ENCODE results near the gene CD53.
"Not testable (repeated sequence)": the region's sequence is repeated elsewhere in the genome, so short reads cannot be mapped to it uniquely, and the experiment has no call there.

The CD53 gene

DNA sequence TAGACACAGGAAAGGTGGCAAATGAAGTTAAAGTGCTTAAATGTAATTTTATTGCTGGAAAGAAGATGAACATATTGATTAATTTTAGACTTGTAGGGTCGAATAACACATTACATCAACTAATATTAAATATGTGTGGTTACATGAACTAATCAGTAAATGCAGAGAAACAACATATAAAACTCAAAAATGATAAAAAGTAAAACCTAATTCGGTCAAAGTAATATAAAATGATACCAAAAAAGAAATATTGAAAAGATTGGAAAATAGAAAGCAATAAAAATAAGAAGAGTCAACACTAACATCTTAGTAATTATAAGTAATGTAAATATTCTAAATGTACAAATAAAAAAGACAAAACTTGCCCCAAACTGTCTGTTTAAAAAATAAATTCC, 43.3 kb downstream of the CD53 start:
- DNase-seq (no peak), ATAC-seq (no peak)

DNA sequence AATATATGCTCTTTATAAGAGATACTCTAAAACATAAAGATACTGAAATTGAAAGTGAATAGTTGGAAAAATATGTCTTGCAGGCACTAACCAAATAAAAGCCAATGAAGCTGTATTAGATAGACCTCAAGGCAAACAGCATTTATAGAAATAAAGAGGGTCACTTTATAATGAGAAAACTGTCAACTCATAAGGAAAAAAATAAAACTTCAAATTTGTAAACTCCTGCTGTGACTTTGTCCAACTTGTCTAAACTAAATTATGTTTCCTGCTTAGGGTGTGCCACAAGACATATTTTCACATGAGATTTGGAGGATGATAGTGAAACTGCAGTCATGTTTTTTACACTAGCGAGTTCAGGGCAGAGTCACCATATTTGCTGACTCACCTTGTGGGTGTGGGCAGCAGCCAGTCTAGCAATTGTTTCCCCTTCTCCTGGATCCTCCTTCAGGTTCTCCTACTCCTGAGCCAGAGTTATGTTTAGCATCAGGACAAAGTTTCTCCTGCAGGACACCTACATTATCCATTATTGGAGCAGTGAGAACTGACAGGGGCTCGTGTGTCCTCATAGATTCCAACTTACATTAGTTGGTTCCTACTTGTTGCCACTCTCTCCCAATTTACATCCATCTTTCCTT, 43.8 kb downstream of the CD53 start:
- peak; percentile 28 for DNase-seq
- ATAC-seq, result peak; percentile 75

DNA sequence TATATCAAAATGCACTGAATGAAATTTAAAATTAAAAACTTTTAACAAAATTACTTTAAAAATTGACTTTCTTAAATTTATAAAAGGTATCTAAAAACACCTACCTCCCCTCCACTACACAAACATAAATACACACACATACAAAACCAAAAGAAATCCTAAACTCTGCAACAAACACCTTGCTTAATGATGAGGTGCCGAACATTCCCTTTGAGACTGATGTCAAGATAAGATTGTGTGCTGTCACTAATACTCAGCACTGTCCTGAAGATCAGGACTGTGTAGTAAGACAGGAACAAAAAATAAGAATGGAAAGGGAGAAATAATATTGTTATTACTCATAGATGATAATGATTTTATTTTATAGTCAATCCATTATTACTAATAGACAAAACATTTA, 45.1 kb downstream of the CD53 start:
- ATAC-seq (no peak), DNase-seq (no peak)

DNA sequence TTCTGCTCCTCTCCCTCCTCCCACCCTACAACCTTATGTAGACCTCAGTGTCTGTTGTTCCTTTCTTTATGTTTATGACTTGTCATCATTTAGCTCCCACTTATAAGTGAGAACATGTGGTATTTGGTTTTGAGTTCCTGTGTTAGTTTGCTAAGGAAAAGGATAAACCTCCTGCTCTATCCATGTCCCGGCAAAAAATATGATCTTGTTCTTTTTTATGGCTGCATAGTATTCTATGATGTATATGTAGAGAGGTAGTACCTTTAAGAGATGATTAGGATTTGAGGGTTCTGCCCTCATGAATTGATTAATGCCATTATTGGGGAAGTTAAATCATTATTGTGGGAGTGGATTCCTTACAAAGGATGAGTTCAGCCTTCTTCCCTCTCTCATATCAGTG, 49.0 kb downstream of the CD53 start:
- DNase-seq, result no peak

DNA sequence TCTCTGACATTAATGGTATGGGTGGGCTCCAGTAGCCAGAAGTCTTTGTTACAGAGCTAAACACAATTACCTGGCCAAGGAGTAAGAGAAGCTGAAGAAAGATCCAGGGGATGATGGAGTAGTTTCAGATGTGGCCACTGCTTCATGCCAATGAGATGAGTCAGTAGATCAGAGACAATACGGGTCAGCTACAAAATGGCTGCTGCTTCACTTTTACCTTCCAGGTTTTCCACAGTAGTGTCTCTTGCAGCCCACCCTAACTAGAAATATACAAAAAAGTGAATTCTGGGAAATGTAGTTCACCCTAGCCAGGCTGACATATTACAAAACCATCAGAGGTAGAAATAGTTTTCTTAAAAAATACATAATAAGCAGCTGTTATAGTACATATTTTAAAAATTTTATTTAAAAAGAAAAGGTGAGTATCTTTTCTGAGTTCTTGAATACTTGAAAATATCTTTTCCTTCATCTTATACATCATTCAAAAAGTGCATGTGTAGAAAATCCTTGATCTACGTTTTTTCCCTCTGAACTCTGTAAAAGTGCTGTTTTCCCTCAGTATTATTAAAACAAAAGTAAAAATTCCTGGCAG, 54.6 kb downstream of the CD53 start:
- DNase-seq (no peak), ATAC-seq (no peak)

More for the DNA sequence above, 49.0 kb downstream of the CD53 start:
- no peak for ATAC-seq

DNA sequence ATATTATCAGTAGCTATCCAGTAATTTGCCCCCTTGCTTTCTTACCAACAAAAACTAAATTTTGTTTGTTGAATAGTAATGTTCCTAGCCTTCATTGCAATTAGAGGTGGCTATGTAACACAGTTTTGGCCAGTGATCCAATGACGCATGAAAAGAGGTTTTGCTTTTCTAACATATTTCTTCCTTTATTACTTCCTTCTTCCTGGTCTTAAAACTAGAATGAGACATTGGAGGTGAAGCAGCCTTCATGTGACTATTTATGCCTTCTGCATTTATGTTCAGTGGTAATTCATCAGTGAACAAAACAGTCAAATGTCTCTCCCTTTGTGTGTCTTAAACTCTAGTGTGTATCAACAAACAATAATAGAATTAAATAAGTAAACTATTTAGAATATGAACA, 55.2 kb downstream of the CD53 start:
- DNase-seq (no peak), ATAC-seq (no peak)

DNA sequence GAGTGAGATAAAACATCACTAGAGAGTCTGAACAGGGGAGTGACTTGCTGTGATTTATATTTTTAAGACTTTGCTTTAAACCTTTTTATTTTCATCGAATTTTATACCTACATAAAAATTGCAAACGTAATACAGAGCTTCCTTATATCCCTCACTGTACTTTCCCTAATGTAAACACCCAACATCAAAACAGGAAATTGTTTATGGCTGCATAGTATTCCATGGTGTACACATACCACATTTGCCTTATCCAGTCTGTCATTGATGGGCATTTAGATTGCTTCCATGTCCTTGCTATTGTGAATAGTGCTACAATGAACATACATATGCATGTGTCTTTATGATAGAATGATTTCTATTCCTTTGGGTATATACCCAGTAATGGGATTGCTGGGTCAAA, 56.0 kb downstream of the CD53 start:
- no peak for DNase-seq
- ATAC-seq, result no peak

DNA sequence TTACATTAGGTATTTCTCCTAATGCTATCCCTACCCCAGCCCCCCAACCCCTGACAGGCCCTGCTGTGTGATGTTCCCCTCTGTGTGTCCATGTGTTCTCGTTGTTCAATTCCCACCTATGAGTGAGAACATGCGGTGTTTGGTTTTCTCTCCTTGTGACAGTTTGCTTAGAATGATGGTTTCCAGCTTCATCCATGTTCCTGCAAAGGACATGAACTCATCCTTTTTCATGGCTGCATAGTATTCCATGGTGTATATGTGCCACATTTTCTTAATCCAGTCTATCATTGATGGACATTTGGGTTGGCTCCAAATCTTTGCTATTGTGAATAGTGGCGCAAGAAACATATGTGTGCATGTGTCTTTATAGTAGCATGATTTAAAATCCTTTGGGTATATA, 58.1 kb downstream of the CD53 start:
- DNase-seq, ATAC-seq: not testable (repeated sequence)

DNA sequence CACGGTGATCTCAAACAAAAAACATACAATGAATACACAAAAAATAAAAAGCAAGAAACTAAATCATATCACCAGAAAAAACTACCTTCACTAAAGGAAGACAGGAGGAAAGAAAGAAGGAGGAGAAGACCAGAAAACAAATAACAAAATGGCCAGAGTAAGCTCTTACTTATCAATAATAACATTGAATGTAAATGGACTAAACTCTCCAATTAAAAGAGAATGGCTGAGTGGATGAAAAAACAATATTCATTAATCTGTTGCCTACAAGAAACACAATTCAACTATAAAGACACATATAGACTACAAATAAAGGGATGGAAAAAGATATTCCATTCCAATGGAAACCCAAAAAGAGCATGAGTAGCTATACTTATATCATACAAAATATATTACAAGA, 63.6 kb downstream of the CD53 start:
- DNase-seq, result no peak
- no peak for ATAC-seq

DNA sequence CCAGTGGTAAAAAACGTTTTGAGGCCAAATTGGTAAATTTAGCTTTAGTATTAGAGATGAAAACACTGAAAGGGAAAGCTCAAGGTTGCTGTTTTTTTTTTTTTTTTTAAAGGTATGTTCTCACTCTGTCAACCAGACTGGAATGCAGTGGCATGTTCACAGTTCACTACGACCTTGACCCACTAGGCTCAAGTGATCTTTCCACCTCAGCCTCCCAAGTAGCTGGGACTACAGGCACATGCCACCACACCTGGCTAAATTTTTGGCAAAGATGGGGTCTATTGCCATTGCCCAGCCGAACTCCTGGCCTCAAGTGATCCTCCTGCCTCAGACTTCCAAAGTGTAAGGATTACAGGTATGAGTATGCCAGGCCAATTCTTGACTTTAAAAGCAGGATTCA, 71.9 kb downstream of the CD53 start:
- ATAC-seq, result no peak
- no peak for DNase-seq

DNA sequence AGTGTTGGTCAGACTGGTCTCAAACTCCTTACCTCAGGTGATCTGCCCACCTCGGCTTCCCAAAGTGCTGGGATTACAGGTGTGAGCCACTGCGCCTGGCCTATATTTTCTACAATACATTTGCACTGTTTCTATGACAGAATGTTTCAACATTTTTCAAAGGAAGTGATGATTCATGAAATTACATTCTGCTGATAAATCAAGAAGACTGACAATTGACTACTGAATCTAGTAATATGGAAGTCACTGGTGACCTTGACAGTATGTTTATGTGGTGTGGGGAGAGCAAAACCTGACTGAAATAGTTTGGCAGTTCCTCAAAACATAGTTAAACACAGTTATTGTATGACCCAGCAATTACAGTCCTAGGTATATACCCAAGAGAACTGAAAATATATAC, 72.7 kb downstream of the CD53 start:
- ATAC-seq (no peak), DNase-seq (no peak)

DNA sequence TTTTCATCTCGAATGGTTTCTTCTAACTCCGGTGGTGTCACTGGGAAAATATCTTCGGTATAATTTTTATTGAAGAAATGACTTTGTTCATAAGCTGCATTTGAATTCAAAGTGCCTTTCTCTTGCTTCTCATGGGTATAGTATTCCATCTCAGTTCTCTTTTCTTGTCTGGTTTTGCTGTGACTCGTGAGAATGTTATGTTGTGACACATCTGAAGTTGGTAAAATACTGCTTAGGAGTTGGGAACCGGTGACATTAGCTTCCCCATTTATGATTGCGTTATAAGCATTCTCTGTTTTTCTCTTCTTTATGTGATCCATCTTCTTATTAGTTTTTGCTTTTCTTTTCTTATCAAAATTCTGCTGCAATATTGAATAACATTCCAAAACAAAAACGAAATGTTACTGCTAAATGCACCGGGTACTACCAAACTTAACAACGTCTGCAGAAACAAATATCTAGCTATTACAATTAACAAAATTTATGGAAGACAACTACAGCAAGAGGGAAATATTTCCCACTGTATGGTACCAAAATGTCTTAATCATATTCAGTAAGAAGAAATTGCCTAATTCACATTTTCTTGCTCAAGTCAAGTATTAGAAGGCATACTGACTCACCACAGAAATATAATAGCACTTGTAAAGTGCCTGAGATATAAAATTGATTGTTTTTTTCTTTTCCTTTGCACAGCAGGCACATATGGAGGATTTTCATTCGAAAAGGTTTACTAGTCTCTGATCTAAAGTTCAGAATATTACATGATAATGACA, 75.3 kb downstream of the CD53 start:
- ATAC-seq, result no peak
- no peak for DNase-seq

All from stimulated activated naive CD8-positive, alpha-beta T cell treated with anti-CD3 and anti-CD28 coated beads, Interleukin-15, Interleukin-2, amounts not matched to agents 100 U/mL and 50 U/mL, for 24 hours (primary cell).